GM12878 (cell line): ENCODE data around the gene CACNA1D.

Experiments used
- CTCF ChIP-seq, 3 experiments: IDR thresholded peaks in 2 of 3; conservative IDR thresholded peaks in 1 of 3; 2 replicates each; pipeline ENCODE4 v1.5.1; 2011; ENCODE audit warnings: low read depth in 3 of 3, low read length in 3 of 3, mild to moderate bottlenecking in 3 of 3, control low read depth in 2 of 3, moderate library complexity in 2 of 3, inconsistent platforms in 1 of 3, mixed read lengths in 1 of 3; ENCODE audit not compliant: control insufficient read depth in 2 of 3, insufficient read depth in 1 of 3; ENCODE audit errors: extremely low read depth in 1 of 3
- ELK1 ChIP-seq: IDR thresholded peaks from 2 replicates; pipeline ENCODE4 v1.6.1; 2012; ENCODE audit warnings: low read depth, low read length, improper control_type of control experiment
- MYC ChIP-seq: IDR thresholded peaks from 2 replicates; pipeline ENCODE4 v1.6.1; 2011; ENCODE audit warnings: mild to moderate bottlenecking, low read length, moderate library complexity, inconsistent platforms; ENCODE audit not compliant: insufficient read depth, insufficient replicate concordance, insufficient read length, severe bottlenecking
- PKNOX1 ChIP-seq: fragments of 450-650 bp; IDR thresholded peaks from 2 replicates; pipeline ENCODE4 v1.6.1; 2016; ENCODE audit warnings: mild to moderate bottlenecking
- POLR2A ChIP-seq: IDR thresholded peaks from 2 replicates; pipeline ENCODE4 v1.6.1; 2011; ENCODE audit warnings: low read depth, mild to moderate bottlenecking, low read length
- RELB ChIP-seq: fragments of 450-650 bp; IDR thresholded peaks from 2 replicates; pipeline ENCODE4 v1.6.1; 2017; ENCODE audit warnings: low read depth, mild to moderate bottlenecking, moderate library complexity
- SUPT20H ChIP-seq: IDR thresholded peaks from 2 replicates; pipeline ENCODE4 v1.6.1; 2011; ENCODE audit warnings: low read depth, mild to moderate bottlenecking, low read length, moderate library complexity, borderline replicate concordance; ENCODE audit not compliant: control insufficient read depth
- TAF1 ChIP-seq: IDR thresholded peaks from 2 replicates; pipeline ENCODE4 v1.6.1; 2011; ENCODE audit warnings: mild to moderate bottlenecking, low read depth, low read length, borderline replicate concordance
- ZNF274 ChIP-seq: IDR thresholded peaks from one replicate; pipeline ENCODE4 v1.8.0; 2011; ENCODE audit not compliant: insufficient read length, insufficient read depth

- TF ChIP-seq ELK1 (no peak), TAF1 (no peak), SUPT20H (no peak), PKNOX1 (no peak), ZNF274 (no peak), CTCF (IDR thresholded peaks at IDR 0.05 in 2 of 3, conservative IDR thresholded peaks at IDR 0.05 in 1 of 3; ENCODE audit: control insufficient read depth in 2 of 3, extremely low read depth in 1 of 3, insufficient read depth in 1 of 3, low read depth in 3 of 3, low read length in 3 of 3) (no peak), MYC (no peak), POLR2A (no peak), RELB (no peak)
Observed at GRCh38 chr3:53545310-53545995, 51.0 kb downstream of the CACNA1D start.
